HG02610 (cell line): Measurements from ENCODE around the gene RASGEF1B.

Experiments
- ATAC-seq: cut with Tn5 transposase; IDR thresholded peaks from one replicate; pipeline ENCODE4 v1.9.1; 2021; ENCODE audit warnings: mild to moderate bottlenecking, moderate library complexity; ENCODE audit not compliant: unreplicated experiment

Gene RASGEF1B

GRCh38 chr4:81466841-81467671, 4.7 kb downstream of the RASGEF1B start:
- no peak for ATAC-seq

GRCh38 chr4:81465406-81466340, 6.0 kb downstream of the RASGEF1B start:
- ATAC-seq: no peak

DNA sequence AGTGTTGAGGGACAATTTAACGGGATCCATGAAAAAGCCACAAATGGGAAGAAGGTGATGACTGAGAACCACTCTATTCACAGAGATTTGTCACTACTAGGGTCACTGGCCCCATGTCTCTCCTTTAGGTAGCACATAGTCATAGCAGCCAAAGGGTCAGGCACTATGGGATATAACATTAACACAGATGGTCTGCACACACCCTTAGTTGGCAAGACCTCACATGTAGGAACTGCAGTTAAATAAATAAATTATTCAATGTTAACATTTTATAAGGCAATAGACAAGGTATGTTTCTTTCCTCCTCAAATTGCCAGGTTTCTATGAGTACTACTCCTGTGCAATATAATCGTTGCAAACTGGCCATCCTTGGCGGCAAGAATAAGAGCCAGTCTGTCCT, 10.9 kb downstream of the RASGEF1B start:
- ATAC-seq: no peak

DNA sequence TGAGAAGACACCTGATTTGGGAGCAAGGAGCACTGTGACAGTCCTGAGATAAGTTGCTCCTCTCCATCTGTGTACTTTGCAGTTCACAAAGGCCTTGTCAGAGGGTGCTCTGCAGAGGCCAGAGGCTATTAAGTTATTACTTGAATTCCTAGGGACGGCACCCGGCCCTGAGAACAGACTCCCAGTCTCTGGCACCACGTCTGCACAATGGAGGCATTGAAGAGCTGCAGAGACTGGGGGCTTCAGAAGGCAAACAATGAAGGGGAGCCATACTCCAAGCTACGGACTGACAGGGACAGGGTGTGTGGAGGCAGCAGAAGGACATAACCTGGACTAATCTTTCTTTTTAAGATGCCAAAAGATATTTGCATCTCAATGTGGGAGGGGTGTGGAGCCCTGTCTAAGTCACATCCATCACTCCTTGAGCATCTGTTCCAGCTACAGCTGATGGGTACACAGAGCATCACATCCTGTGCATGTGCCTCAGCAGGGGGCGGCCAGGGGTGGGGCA, 11.5 kb downstream of the RASGEF1B start:
- ATAC-seq: no peak

DNA sequence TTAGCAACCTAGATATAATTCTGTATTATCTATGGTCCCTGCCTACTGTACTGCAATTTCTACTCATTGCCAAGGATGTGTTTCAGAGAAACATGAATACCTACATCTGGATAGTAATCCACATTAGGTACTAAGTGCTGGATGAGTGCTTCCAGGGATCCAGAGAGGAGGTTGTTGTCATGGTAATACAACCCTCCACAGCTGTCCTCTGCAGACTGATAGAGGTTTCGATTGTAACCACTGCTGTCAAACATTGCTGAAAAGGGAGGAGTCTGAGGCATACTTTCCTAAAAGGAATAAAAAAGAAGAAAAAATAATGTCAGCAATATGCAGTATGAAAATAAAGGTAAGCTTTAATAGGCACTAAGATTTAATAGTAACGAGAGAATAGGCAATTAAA, 12.5 kb downstream of the RASGEF1B start:
- ATAC-seq: no peak

DNA sequence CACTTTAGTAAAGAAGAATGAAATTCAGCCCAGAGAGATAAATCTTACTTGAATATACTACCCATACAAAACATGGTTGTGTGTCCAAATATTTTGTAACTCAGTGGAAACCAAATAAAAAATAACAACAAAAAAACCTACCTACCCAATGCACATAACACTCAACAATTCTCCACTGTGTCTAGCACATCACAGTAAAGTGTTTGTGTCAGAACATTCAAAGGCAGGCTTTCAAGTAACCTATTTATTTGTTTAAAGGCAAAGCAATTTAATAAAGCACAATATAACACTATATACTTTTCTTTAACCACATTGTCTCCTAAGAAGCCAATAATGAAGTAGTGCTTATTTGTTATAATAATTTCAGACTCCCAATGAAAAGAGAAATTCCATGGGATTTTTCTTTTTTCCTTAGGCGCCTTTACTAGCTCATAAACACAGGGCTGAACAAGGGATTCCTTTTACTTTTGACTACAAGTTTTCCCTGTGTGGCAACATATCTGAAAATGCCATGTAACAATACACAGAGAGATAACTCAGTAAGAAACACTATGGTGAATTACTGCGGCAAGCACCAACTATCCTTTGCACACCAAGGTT, 13.7 kb downstream of the RASGEF1B start:
- ATAC-seq: no peak

GRCh38 chr4:81457345-81457744, 14.4 kb downstream of the RASGEF1B start:
- no peak for ATAC-seq

DNA sequence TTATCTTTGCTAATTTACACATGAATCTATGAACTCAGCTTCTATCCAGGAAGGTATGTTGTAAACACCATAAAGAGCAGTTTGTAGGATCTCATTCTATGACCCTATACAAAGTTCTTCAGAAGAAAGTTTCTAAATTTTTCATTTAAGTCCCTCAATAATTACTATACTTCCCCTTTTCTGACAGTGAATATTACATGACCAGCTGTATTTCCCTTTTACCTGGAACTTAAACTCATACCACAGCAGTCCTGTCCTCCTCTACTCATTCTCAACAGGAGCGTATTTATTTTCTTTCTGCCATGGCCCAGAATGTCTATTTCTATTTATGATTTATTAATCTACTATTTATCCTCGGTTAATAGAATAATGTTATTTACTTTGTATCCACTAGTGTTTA, 15.8 kb downstream of the RASGEF1B start:
- no peak for ATAC-seq

- no peak for ATAC-seq
These were observed 16.8 kb downstream of the RASGEF1B start for GRCh38 chr4:81454948-81455347.

DNA sequence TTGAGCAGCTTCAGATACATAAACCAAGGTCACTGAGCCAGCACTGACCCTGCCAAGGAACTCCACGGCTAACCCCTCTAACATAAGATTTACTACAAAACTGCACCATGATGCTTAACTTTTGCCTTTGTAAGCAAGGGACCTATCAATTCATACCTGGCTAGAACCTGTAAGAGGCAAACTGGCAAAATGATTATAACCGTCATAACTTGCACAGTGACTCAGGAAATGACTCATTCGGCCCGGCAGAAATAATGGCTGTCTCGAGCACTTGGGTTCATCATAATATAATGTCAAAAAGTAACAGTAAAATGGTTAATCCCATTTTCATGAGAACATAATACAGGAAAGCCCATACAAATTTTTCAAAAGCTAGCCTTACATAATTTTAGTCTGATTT, 17.2 kb downstream of the RASGEF1B start:
- ATAC-seq: peak; percentile 54

- ATAC-seq: no peak
These were observed 18.7 kb downstream of the RASGEF1B start for GRCh38 chr4:81453024-81453423.

- no peak for ATAC-seq
These were observed 19.2 kb downstream of the RASGEF1B start for GRCh38 chr4:81452452-81453006.

GRCh38 chr4:81449015-81449414, 22.7 kb downstream of the RASGEF1B start:
- ATAC-seq: no peak

- no peak for ATAC-seq
These were observed 24.0 kb downstream of the RASGEF1B start for GRCh38 chr4:81447566-81448229.

DNA sequence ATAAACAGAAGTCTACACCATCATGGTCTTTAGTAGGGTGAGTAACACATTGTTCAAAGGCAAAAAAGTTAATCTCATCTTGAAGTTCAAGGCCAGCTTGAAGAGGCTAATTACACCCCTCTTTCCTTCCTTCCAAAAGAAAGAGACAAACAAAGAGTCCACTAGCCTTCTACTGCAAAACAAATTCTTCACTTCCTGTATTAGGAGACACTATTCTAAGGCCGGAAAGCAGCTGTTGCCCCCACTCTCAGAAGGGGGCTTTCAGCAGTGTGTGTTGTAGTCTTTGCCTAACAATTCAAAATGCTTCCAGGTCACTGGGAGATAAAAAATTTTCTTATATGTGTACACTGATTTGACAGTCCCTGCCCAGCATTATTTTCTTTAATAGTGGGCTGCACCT, 25.1 kb downstream of the RASGEF1B start:
- no peak for ATAC-seq

GRCh38 chr4:81445196-81445595, 26.5 kb downstream of the RASGEF1B start:
- no peak for ATAC-seq

DNA sequence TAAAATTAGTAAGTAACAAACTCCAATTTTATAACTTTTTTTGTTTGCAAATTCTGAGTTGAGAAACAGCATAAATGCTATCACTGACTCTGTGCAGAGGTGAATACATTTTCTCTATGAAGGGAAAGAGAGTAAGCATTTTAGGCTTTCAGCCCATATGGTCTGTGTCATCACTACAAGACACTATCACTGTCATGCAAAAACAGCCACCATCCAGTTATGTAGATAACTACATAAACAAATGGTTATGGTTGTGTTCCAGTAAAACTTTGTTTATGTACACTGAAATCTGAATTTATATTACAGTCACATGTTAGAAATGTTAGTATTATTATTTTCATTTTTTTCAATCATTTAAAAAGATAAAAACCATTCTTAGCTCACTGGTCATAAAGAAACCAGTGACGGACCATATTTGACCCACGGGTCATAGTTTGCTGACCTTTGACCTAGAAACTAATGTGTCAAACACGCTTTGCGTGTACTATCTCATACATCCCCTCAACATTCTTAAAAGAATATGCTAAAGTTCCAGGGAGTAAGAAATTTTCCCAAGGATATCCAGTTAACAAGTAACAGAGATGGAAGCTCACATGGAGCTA, 29.1 kb downstream of the RASGEF1B start:
- no peak for ATAC-seq

- no peak for ATAC-seq
These were observed 30.8 kb downstream of the RASGEF1B start for GRCh38 chr4:81440949-81441348.

DNA sequence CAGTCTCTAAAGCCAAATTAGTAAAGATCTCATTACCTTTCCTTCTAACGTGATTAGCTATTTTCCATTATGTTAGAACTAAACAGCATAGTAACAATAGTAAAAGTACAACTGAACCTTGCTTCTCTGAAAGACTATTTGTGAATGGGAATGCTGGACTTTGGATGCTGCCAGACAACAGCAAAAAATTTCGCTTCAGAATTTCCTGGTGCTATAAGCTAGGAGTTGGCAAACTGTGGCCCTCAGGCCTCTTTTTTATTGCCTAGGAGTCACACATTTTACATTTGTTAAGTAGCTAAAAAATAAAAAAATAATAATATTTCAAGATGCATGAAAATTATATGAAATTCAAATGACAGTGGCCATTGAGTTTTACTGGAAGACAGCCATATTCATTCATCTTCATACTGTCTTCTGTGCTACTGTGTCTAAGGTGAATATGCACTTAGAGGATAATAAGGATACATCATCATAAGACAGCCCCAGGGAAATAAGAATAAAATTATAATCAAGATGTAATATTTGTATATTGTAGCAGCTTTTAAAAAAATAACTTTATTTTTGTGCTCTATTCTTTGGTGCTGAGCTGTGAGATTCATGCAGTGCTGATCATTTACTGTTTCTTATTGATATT, 34.6 kb downstream of the RASGEF1B start:
- no peak for ATAC-seq

- no peak for ATAC-seq
These were observed 35.6 kb downstream of the RASGEF1B start for GRCh38 chr4:81436096-81436495.
